HepG2 (cell line): ENCODE results near the gene BARX2. TPM values are rescaled to one million over a fixed set of nuclear protein-coding genes. Genes with fewer than 3 reads are reported as not detected.

Source experiments
- ATAC-seq: fragments of 200-7000 bp; cut with Tn5 transposase; 3 replicates; pipeline ENCODE4 v1.9.1; 2020; ENCODE audit warnings: mild to moderate bottlenecking, moderate library complexity
- BruUV-seq: library from RNA; stranded (reverse); fragments of 400-500 nt; replicated peaks from 2 replicates; lab custom pipeline; 2021; lab: Mats Ljungman, UMichigan
- CTCF ChIA-PET: fragments of 300-600 bp; formaldehyde crosslinking; extraction: SDS; loops from one replicate; lab custom pipeline; 2021; ENCODE audit warnings: low total read pairs, inconsistent platforms, low intra/inter-chr PET ratio; lab: Yijun Ruan, JAX
- POLR2A ChIA-PET: fragments of 350-600 bp; sonication (Branson Sonifier 250); formaldehyde crosslinking; loops from one replicate; lab custom pipeline; 2020; ENCODE audit warnings: antibody characterized with exemption, inconsistent platforms; lab: Yijun Ruan, JAX
- DNase-seq: peaks from one replicate; pipeline ENCODE4 v3.0.0-alpha.2; 2015; ENCODE audit warnings: low spot score
- FAIRE-seq: peaks from 3 replicates; lab custom pipeline; 2011; peaks lifted over from hg19 to GRCh38; lab: Jason Lieb, UNC
- H2AFZ ChIP-seq: one replicate; pipeline ENCODE4 v1.6.1; 2011; ENCODE audit warnings: low read length, inconsistent platforms
- H3K27ac ChIP-seq: fragments of 300-600 bp; 3 replicates; pipeline ENCODE4 v1.8.0; 2011; ENCODE audit warnings: mixed run types, mild to moderate bottlenecking, mixed read lengths, low read length, inconsistent platforms; ENCODE audit not compliant: insufficient read depth; ENCODE audit errors: extremely low read length
- H3K27me3 ChIP-seq, 2 experiments: fragments of 200-600 bp in 1 of 2; 2 replicates in 1 of 2; 3 replicates in 1 of 2; pipeline versions ENCODE4 v1.6.0 to v1.8.0; 2011; ENCODE audit warnings: low read length in 2 of 2, mild to moderate bottlenecking in 2 of 2, moderate library complexity in 2 of 2, inconsistent platforms in 1 of 2; ENCODE audit not compliant: insufficient read depth in 2 of 2, control insufficient read depth in 1 of 2
- H3K36me3 ChIP-seq, 2 experiments: fragments of 200-600 bp in 1 of 2; replicated peaks in 1 of 2; 2 replicates in 1 of 2; 3 replicates in 1 of 2; pipeline versions ENCODE4 v1.5.1 to v1.8.0; 2011; ENCODE audit warnings: low read length in 2 of 2, inconsistent platforms in 1 of 2; ENCODE audit not compliant: insufficient read depth in 2 of 2, control insufficient read depth in 1 of 2
- H3K4me1 ChIP-seq: 2 replicates; pipeline ENCODE4 v1.5.1; 2012; ENCODE audit warnings: low read length, inconsistent platforms; ENCODE audit not compliant: insufficient read depth
- H3K4me2 ChIP-seq: 2 replicates; pipeline ENCODE4 v1.6.0; 2011; ENCODE audit warnings: low read depth, low read length, inconsistent platforms
- H3K4me3 ChIP-seq, 3 experiments: fragments of 200-600 bp in 1 of 3; sonication (generic), shearing (Covaris generic) in 1 of 3; replicated peaks in 1 of 3; 2 replicates each; pipeline ENCODE4 v1.5.1; 2011 to 2016; ENCODE audit warnings: low read length in 3 of 3, inconsistent platforms in 2 of 3, low read depth in 2 of 3, mild to moderate bottlenecking in 2 of 3, control low read depth in 1 of 3, mixed read lengths in 1 of 3; ENCODE audit not compliant: insufficient read depth in 1 of 3
- H3K79me2 ChIP-seq: one replicate; pipeline ENCODE4 v1.6.1; 2011; ENCODE audit warnings: low read length, inconsistent platforms; ENCODE audit not compliant: insufficient read depth
- H3K9ac ChIP-seq: 2 replicates; pipeline ENCODE4 v1.6.0; 2011; ENCODE audit warnings: mild to moderate bottlenecking, low read depth, low read length, inconsistent platforms; ENCODE audit not compliant: insufficient read depth
- H3K9me3 ChIP-seq: 2 replicates; pipeline ENCODE4 v1.5.1; 2012; ENCODE audit warnings: mild to moderate bottlenecking, low read length
- H4K20me1 ChIP-seq: 2 replicates; pipeline ENCODE4 v1.6.0; 2011; ENCODE audit warnings: inconsistent platforms, mild to moderate bottlenecking, low read length, moderate library complexity; ENCODE audit not compliant: insufficient read depth
- BRF2 ChIP-seq: sonication (generic); formaldehyde crosslinking; IDR thresholded peaks from 2 replicates; pipeline ENCODE4 v1.8.1; 2022; ENCODE audit warnings: mild to moderate bottlenecking, missing genetic modification reagents
- DZIP1 ChIP-seq: sonication (generic); formaldehyde crosslinking; IDR thresholded peaks from 2 replicates; pipeline ENCODE4 v1.5.0; 2020; ENCODE audit warnings: mild to moderate bottlenecking, missing genetic modification reagents
- HNRNPLL ChIP-seq: fragments of 200-400 bp; formaldehyde crosslinking; IDR thresholded peaks from 2 replicates; pipeline ENCODE4 v1.6.1; 2017; ENCODE audit warnings: mild to moderate bottlenecking, low read depth, low read length; ENCODE audit not compliant: poor library complexity, severe bottlenecking
- MED1 ChIP-seq: sonication (generic); formaldehyde crosslinking; IDR thresholded peaks from 2 replicates; pipeline ENCODE4 v1.4.0; 2020; ENCODE audit warnings: missing genetic modification reagents
- NR2C2 ChIP-seq: sonication (generic); formaldehyde crosslinking; IDR thresholded peaks from 2 replicates; pipeline ENCODE4 v1.4.0; 2020; ENCODE audit warnings: missing genetic modification reagents, mild to moderate bottlenecking, moderate library complexity, borderline replicate concordance
- TRIM22 ChIP-seq: fragments of 450-650 bp; IDR thresholded peaks from 2 replicates; pipeline ENCODE4 v1.6.1; 2017
- U2AF1 ChIP-seq: fragments of 200-400 bp; formaldehyde crosslinking; optimal IDR thresholded peaks from 2 replicates; pipeline ENCODE3; 2017; ENCODE audit warnings: mild to moderate bottlenecking, low read depth, low read length
- ZNF24 ChIP-seq: fragments of 450-650 bp; IDR thresholded peaks from 2 replicates; pipeline ENCODE4 v1.6.1; 2017; ENCODE audit warnings: antibody characterized with exemption, mild to moderate bottlenecking
- ZNF280D ChIP-seq: sonication (generic); formaldehyde crosslinking; IDR thresholded peaks from 2 replicates; pipeline ENCODE4 v1.5.1; 2020; ENCODE audit warnings: mild to moderate bottlenecking, missing genetic modification reagents
- ZNF44 ChIP-seq: sonication (generic); formaldehyde crosslinking; IDR thresholded peaks from 2 replicates; pipeline ENCODE4 v1.5.1; 2020; ENCODE audit warnings: mild to moderate bottlenecking, missing genetic modification reagents
- ZNF574 ChIP-seq: sonication (generic); formaldehyde crosslinking; IDR thresholded peaks from 2 replicates; pipeline ENCODE4 v1.4.0; 2020; ENCODE audit warnings: missing genetic modification reagents
- ZNF776 ChIP-seq: sonication (generic); formaldehyde crosslinking; IDR thresholded peaks from 2 replicates; pipeline ENCODE4 v1.4.0; 2020; ENCODE audit warnings: mild to moderate bottlenecking, missing genetic modification reagents
- ZNF788 ChIP-seq: sonication (generic); formaldehyde crosslinking; IDR thresholded peaks from 2 replicates; pipeline ENCODE4 v1.5.0; 2020; ENCODE audit warnings: mild to moderate bottlenecking, missing genetic modification reagents, borderline replicate concordance
- WGBS: methylation state at CpG from one replicate; pipeline ENCODE4 v1.1.6; 2017; ENCODE audit warnings: low lambda C conversion rate; 5-methylcytosine and 5-hydroxymethylcytosine counted together
- in situ Hi-C: cut with HindIII; loops from 2 replicates; pipeline ENCODE4 v1.10.0; 2017; ENCODE audit warnings: low pct_unique_long_range_greater_than_20kb; ENCODE audit not compliant: extremely low pct_ligation_motif_present
- intact Hi-C: fragments of 100-400 bp; cut with micrococcal nuclease; formaldehyde crosslinking; loops from one replicate; pipeline ENCODE4 v1.10.0; 2022; ENCODE audit not compliant: unreplicated experiment
- polyA plus RNA-seq, 8 experiments: library from polyadenylated mRNA; depleted of rRNA in 3 of 8; stranded (reverse) in 7 of 8; unstranded in 1 of 8; fragments of >200 nt; fragmentation: Illumina TruSeq in 4 of 8; extraction: Trizol in 4 of 8; gene quantifications; 2 replicates each; pipeline versions ENCODE4 v1.2.1 to v1.2.3, GENCODE V29; 2011 to 2016; ENCODE audit warnings: low read depth in 4 of 8, missing spikeins in 1 of 8, mixed read lengths in 1 of 8; ENCODE audit not compliant: insufficient read depth in 1 of 8
- total RNA-seq, 5 experiments: library from RNA; depleted of rRNA; stranded (reverse); fragments of >200 nt; fragmentation: Illumina TruSeq; extraction: Trizol; gene quantifications; 2 replicates each; pipeline ENCODE4 v1.2.3, GENCODE V29; 2016; ENCODE audit warnings: low read depth in 1 of 5

Gene BARX2
- total and polyA plus RNA-seq, 2 of the 13 experiments (the other 11 are each of a cell fraction or from before 2014, with no cell fraction given) = not detected

GRCh38 chr11:129446572-129446971, 70.9 kb downstream of the BARX2 start:
- no peak overlapping the region for H3K9ac ChIP-seq
- CTCF ChIA-PET = no interaction called here
- FAIRE-seq = no peak
- TF ChIP-seq U2AF1 (no peak), ZNF788 (CRISPR knock-in tag) (no peak), BRF2 (no peak), HNRNPLL (no peak), ZNF574 (no peak), MED1 (CRISPR knock-in tag) (no peak), DZIP1 (CRISPR knock-in tag) (no peak), ZNF44 (CRISPR knock-in tag) (no peak), ZNF24 (no peak), TRIM22 (no peak), ZNF776 (no peak), NR2C2 (CRISPR knock-in tag) (no peak), ZNF280D (no peak)

More at GRCh38 chr11:129446572-129446971, 70.9 kb downstream of the BARX2 start:
- WGBS = 39% methylated on average over 3 of the region's 3 CpGs
- POLR2A ChIA-PET = no interaction called here
- Histone ChIP-seq H3K36me3 (no peaks in the 10 kb centered on the region), H3K4me3 (no peak overlapping the region), H3K27me3 (peaks cover 2 to 3% of the 10 kb centered on the region in 2 experiments; a peak in 1 of 5 replicates), H3K79me2 (no peaks in the 10 kb centered on the region), H2AFZ (no peak overlapping the region), H4K20me1 (no peaks in the 10 kb centered on the region), H3K4me1 (no peaks in the 10 kb centered on the region), H3K4me2 (no peak overlapping the region), H3K9me3 (no peaks in the 10 kb centered on the region), H3K27ac (no peak overlapping the region)
- in situ Hi-C loops (no loop called here), intact Hi-C loops (no loop called here)
- no TSS peak for BruUV-seq
- DNase-seq (no peak), ATAC-seq (no peak)
